ENCODE results near the gene LAMA2. TPM values are rescaled to one million over a fixed set of nuclear protein-coding genes. Genes with fewer than 3 reads are reported as not detected.

Gene LAMA2
- polyA plus RNA-seq, 3 donors, result not detected

DNA sequence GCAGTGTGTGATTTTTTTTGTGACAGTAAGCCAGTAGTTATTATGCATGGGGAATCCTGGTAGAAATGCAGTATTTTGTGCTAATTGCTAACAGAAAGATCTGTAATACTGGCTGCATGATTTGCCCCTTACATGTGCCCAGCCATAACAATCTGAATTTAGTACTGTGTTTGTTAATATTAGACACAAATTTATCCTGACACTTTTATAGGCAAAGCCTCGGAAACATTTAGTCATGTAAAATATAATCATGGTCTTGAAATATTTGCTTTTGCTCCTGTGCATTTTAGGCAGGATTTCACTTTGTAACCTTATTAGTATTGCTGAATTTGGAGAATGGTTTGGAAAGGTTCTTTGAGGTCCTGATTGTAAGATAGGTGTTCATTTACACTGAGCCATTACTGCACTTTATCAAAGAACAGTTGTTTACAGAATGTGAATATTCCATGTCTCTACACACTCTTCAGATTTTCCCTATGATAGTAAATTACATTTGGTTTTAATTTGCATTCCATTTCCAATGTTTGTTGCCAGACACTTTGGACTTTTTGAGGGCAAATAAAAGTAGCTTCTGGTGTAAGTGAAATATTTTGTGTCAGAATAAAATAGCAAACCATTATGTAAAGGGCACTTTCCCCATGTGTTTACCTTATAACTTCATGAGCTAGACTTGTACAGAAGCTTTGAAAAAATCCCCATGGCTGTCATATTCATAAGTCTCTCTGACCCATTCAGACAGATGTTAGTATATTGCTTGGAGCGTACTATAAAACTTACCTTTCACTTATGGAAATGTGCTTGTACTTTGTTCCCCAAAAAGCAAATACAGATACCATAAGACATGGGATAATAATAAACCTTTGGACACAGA is 477.1 kb downstream of the LAMA2 start:
- no peak overlapping the region for H3K27ac ChIP-seq (ENCODE audit: low read depth in 1 of 2, low read length in 2 of 2)
- no peaks in the 10 kb centered on the region for H4K20me1 ChIP-seq (ENCODE audit: insufficient read depth, low read length)
- no peaks in the 10 kb centered on the region for H3K36me3 ChIP-seq (replicated peaks in 1 of 2; ENCODE audit: control insufficient read depth in 1 of 2, insufficient read depth in 2 of 2, low read length in 2 of 2)
- H3K4me2 ChIP-seq (replicated peaks; ENCODE audit: extremely low read depth, low read length, poor library complexity, severe bottlenecking), result no peak overlapping the region
- no peak overlapping the region for H3K4me3 Mint-ChIP-seq
- peaks cover 0 to 4% (median 2%) of the 10 kb centered on the region in 3 donors for H3K27me3 Mint-ChIP-seq (ENCODE audit: low read depth in 3 of 3)
- H3K9ac ChIP-seq (ENCODE audit: insufficient read depth, low read length, poor library complexity, severe bottlenecking), result no peak overlapping the region
- H3K4me3 ChIP-seq (replicated peaks in 1 of 3; ENCODE audit: low read depth in 2 of 3, low read length in 3 of 3), result no peak overlapping the region
- H3K9me3 ChIP-seq (replicated peaks in 1 of 2; ENCODE audit: control insufficient read depth in 1 of 2, insufficient read depth in 1 of 2, low read length in 2 of 2), result no peaks in the 10 kb centered on the region
- no peaks in the 10 kb centered on the region for H3K4me1 Mint-ChIP-seq
- no peak for DNase-seq
- no peaks in the 10 kb centered on the region for H3K36me3 Mint-ChIP-seq
- intact Hi-C loops (cut with micrococcal nuclease), result no loop called here
- no peaks in the 10 kb centered on the region for H3K79me2 ChIP-seq (ENCODE audit: insufficient read depth, low read length)
- H3K9me3 Mint-ChIP-seq, result peaks cover 0 to 2% (median 0%) of the 10 kb centered on the region in 7 donors
- H2AFZ ChIP-seq (ENCODE audit: insufficient read depth, low read depth, low read length, poor library complexity, severe bottlenecking), result no peak overlapping the region
- no peaks in the 10 kb centered on the region for H3K4me1 ChIP-seq (ENCODE audit: control insufficient read depth in 1 of 2, insufficient read depth in 2 of 2, low read length in 2 of 2)
- no CpG with 5 or more reads among the region's 2 CpGs for WGBS (ENCODE audit: insufficient coverage)
- no peak overlapping the region for H3K27ac Mint-ChIP-seq
- TF ChIP-seq, protein P1, sequence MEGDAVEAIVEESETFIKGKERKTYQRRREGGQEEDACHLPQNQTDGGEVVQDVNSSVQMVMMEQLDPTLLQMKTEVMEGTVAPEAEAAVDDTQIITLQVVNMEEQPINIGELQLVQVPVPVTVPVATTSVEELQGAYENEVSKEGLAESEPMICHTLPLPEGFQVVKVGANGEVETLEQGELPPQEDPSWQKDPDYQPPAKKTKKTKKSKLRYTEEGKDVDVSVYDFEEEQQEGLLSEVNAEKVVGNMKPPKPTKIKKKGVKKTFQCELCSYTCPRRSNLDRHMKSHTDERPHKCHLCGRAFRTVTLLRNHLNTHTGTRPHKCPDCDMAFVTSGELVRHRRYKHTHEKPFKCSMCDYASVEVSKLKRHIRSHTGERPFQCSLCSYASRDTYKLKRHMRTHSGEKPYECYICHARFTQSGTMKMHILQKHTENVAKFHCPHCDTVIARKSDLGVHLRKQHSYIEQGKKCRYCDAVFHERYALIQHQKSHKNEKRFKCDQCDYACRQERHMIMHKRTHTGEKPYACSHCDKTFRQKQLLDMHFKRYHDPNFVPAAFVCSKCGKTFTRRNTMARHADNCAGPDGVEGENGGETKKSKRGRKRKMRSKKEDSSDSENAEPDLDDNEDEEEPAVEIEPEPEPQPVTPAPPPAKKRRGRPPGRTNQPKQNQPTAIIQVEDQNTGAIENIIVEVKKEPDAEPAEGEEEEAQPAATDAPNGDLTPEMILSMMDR (IDR thresholded peaks at IDR 0.05), result no peak
- H3K27me3 ChIP-seq (ENCODE audit: control insufficient read depth in 2 of 2, insufficient read depth in 2 of 2, low read length in 2 of 2), result no peaks in the 10 kb centered on the region

GRCh38 chr6:129360682-129360955 is 477.7 kb downstream of the LAMA2 start:
- intact Hi-C loops (cut with micrococcal nuclease), result no loop called here
- Mint-ChIP-seq H3K4me3 (no peak overlapping the region), H3K4me1 (no peaks in the 10 kb centered on the region), H3K27me3 (ENCODE audit: low read depth in 3 of 3) (peaks cover 0 to 4% (median 2%) of the 10 kb centered on the region in 3 donors), H3K36me3 (no peaks in the 10 kb centered on the region), H3K9me3 (peaks cover 0 to 2% (median 0%) of the 10 kb centered on the region in 7 donors), H3K27ac (no peak overlapping the region)
- no peaks in the 10 kb centered on the region for H4K20me1 ChIP-seq (ENCODE audit: insufficient read depth, low read length)
- no peaks in the 10 kb centered on the region for H3K36me3 ChIP-seq (replicated peaks in 1 of 2; ENCODE audit: control insufficient read depth in 1 of 2, insufficient read depth in 2 of 2, low read length in 2 of 2)
- no peaks in the 10 kb centered on the region for H3K9me3 ChIP-seq (replicated peaks in 1 of 2; ENCODE audit: control insufficient read depth in 1 of 2, insufficient read depth in 1 of 2, low read length in 2 of 2)
- TF ChIP-seq, protein P1 (IDR thresholded peaks at IDR 0.05), result no peak
- no peak overlapping the region for H3K27ac ChIP-seq (ENCODE audit: low read depth in 1 of 2, low read length in 2 of 2)
- H3K4me1 ChIP-seq (ENCODE audit: control insufficient read depth in 1 of 2, insufficient read depth in 2 of 2, low read length in 2 of 2), result no peaks in the 10 kb centered on the region
- WGBS (ENCODE audit: insufficient coverage), result no CpG with 5 or more reads among the region's 2 CpGs
- no peak overlapping the region for H3K9ac ChIP-seq (ENCODE audit: insufficient read depth, low read length, poor library complexity, severe bottlenecking)
- DNase-seq, result no peak
- no peak overlapping the region for H3K4me3 ChIP-seq (replicated peaks in 1 of 3; ENCODE audit: low read depth in 2 of 3, low read length in 3 of 3)
- no peaks in the 10 kb centered on the region for H3K79me2 ChIP-seq (ENCODE audit: insufficient read depth, low read length)
- H2AFZ ChIP-seq (ENCODE audit: insufficient read depth, low read depth, low read length, poor library complexity, severe bottlenecking), result no peak overlapping the region
- no peak overlapping the region for H3K4me2 ChIP-seq (replicated peaks; ENCODE audit: extremely low read depth, low read length, poor library complexity, severe bottlenecking)
- no peaks in the 10 kb centered on the region for H3K27me3 ChIP-seq (ENCODE audit: control insufficient read depth in 2 of 2, insufficient read depth in 2 of 2, low read length in 2 of 2)
